RWPE1 (cell line): ENCODE measurements around the gene HDAC4.

ENCODE experiments used
- CTCF ChIA-PET: fragments of 350-600 bp; sonication (Branson Sonifier 250); formaldehyde crosslinking; extraction: SDS; loops from one replicate; lab custom pipeline; 2021; lab: Yijun Ruan, JAX
- POLR2A ChIA-PET: fragments of 400-600 bp; formaldehyde crosslinking; extraction: SDS; loops from one replicate; lab custom pipeline; 2020; ENCODE audit warnings: antibody characterized with exemption; ENCODE audit not compliant: low non-redundant PET; lab: Yijun Ruan, JAX
- DNase-seq: peaks from one replicate; pipeline ENCODE4 v3.0.0; 2012; ENCODE audit warnings: low spot score
- H3K27ac ChIP-seq: fragments of 450-650 bp; 2 replicates; pipeline ENCODE4 v1.5.1; 2017
- CTCF ChIP-seq: fragments of 450-650 bp; conservative IDR thresholded peaks from 2 replicates; pipeline ENCODE4 v1.5.1; 2017; ENCODE audit warnings: low read depth, mild to moderate bottlenecking

HDAC4 gene

GRCh38 chr2:239147376-239147775, 253.4 kb downstream of the HDAC4 start:
- TF ChIP-seq CTCF = no peak
- H3K27ac ChIP-seq = no peak overlapping the region
- POLR2A ChIA-PET = no interaction called here
- no peak for DNase-seq
- CTCF ChIA-PET = no interaction called here

- ChIA-PET CTCF (no interaction called here), POLR2A (no interaction called here)
- H3K27ac ChIP-seq = no peak overlapping the region
- DNase-seq = no peak
- no peak for TF ChIP-seq CTCF
Observed at GRCh38 chr2:239146741-239147181, 254.1 kb downstream of the HDAC4 start.

GRCh38 chr2:239146011-239146641, 254.7 kb downstream of the HDAC4 start:
- no peak for TF ChIP-seq CTCF
- DNase-seq = no peak
- ChIA-PET CTCF (no interaction called here), POLR2A (no interaction called here)
- no peak overlapping the region for H3K27ac ChIP-seq

- POLR2A ChIA-PET = no interaction called here
Observed at GRCh38 chr2:239145601-239146000, 255.2 kb downstream of the HDAC4 start.

GRCh38 chr2:239145106-239145505, 255.7 kb downstream of the HDAC4 start:
- no peak for TF ChIP-seq CTCF
- no peak overlapping the region for H3K27ac ChIP-seq
- ChIA-PET CTCF (interaction anchor here (0.5 to 0.9 kb wide), 2 partner anchors 20 to 686 kb away, joined by 3 read pairs; no protein-coding TSS in a partner anchor), POLR2A (no interaction called here)
- DNase-seq = no peak

More at GRCh38 chr2:239145601-239146000, 255.2 kb downstream of the HDAC4 start:
- no peak for TF ChIP-seq CTCF
- no peak for DNase-seq
- no peak overlapping the region for H3K27ac ChIP-seq
- CTCF ChIA-PET = no interaction called here

GRCh38 chr2:239144713-239144999, 256.2 kb downstream of the HDAC4 start:
- ChIA-PET CTCF (interaction anchor here (0.6 to 0.9 kb wide), 2 partner anchors 19 to 319 kb away, joined by 3 to 4 read pairs; no protein-coding TSS in a partner anchor), POLR2A (no interaction called here)
- no peak overlapping the region for H3K27ac ChIP-seq
- TF ChIP-seq CTCF = no peak
- no peak for DNase-seq
